ENCODE results near the gene SGSM2.

Gene SGSM2

GRCh38 chr17:2372180-2372579 is 34.9 kb downstream of the SGSM2 start:
- Histone ChIP-seq H3K36me3 (no peaks in the 10 kb centered on the region; the same call in 1 of the 2 replicates), H3K4me1 (no peaks in the 10 kb centered on the region), H3K4me3 (ENCODE audit: low read depth, low read length) (no peak overlapping the region), H3K9me3 (no peaks in the 10 kb centered on the region), H3K27me3 (no peaks in the 10 kb centered on the region)
- no peak for DNase-seq
- TF ChIP-seq CTCF (IDR thresholded peaks at IDR 0.05; ENCODE audit: low read depth, low read length), result no peak

GRCh38 chr17:2372681-2373080 is 35.4 kb downstream of the SGSM2 start:
- Histone ChIP-seq H3K36me3 (no peaks in the 10 kb centered on the region; the same call in 1 of the 2 replicates), H3K9me3 (no peaks in the 10 kb centered on the region)
- no peak for TF ChIP-seq CTCF (IDR thresholded peaks at IDR 0.05; ENCODE audit: low read depth, low read length)

GRCh38 chr17:2373179-2373578 is 35.9 kb downstream of the SGSM2 start:
- Histone ChIP-seq H3K36me3 (no peaks in the 10 kb centered on the region; the same call in 1 of the 2 replicates), H3K27me3 (no peaks in the 10 kb centered on the region), H3K9me3 (no peaks in the 10 kb centered on the region), H3K4me3 (ENCODE audit: low read depth, low read length) (no peak overlapping the region), H3K4me1 (no peaks in the 10 kb centered on the region)
- DNase-seq, result no peak
- TF ChIP-seq CTCF (IDR thresholded peaks at IDR 0.05; ENCODE audit: low read depth, low read length), result no peak

More at GRCh38 chr17:2372681-2373080, 35.4 kb downstream of the SGSM2 start:
- Histone ChIP-seq H3K4me1 (no peaks in the 10 kb centered on the region), H3K4me3 (ENCODE audit: low read depth, low read length) (no peak overlapping the region), H3K27me3 (no peaks in the 10 kb centered on the region)
- DNase-seq, result no peak

GRCh38 chr17:2374549-2375285 is 37.4 kb downstream of the SGSM2 start:
- H3K4me1 ChIP-seq, result no peaks in the 10 kb centered on the region
- H3K4me3 ChIP-seq (ENCODE audit: low read depth, low read length), result no peak overlapping the region
- no peaks in the 10 kb centered on the region for H3K27me3 ChIP-seq
- H3K36me3 ChIP-seq, result no peaks in the 10 kb centered on the region; the same call in 1 of the 2 replicates
- no peaks in the 10 kb centered on the region for H3K9me3 ChIP-seq
- no peak for TF ChIP-seq CTCF (IDR thresholded peaks at IDR 0.05; ENCODE audit: low read depth, low read length)
- DNase-seq, result no peak

- H3K27me3 ChIP-seq, result no peaks in the 10 kb centered on the region
- H3K4me3 ChIP-seq (ENCODE audit: low read depth, low read length), result no peak overlapping the region
- H3K9me3 ChIP-seq, result no peaks in the 10 kb centered on the region
- TF ChIP-seq CTCF (IDR thresholded peaks at IDR 0.05; ENCODE audit: low read depth, low read length), result no peak
- H3K36me3 ChIP-seq, result peaks cover 3% of the 10 kb centered on the region; the same call in 1 of the 2 replicates
- no peak for DNase-seq
- H3K4me1 ChIP-seq, result no peaks in the 10 kb centered on the region
These were observed 38.1 kb downstream of the SGSM2 start for GRCh38 chr17:2375406-2375805.

GRCh38 chr17:2376107-2376506 is 38.8 kb downstream of the SGSM2 start:
- DNase-seq, result no peak
- Histone ChIP-seq H3K27me3 (no peaks in the 10 kb centered on the region), H3K9me3 (no peaks in the 10 kb centered on the region), H3K4me1 (no peaks in the 10 kb centered on the region), H3K36me3 (peaks cover 3% of the 10 kb centered on the region; the same call in 1 of the 2 replicates), H3K4me3 (ENCODE audit: low read depth, low read length) (no peak overlapping the region)
- TF ChIP-seq CTCF (IDR thresholded peaks at IDR 0.05; ENCODE audit: low read depth, low read length), result no peak

All from BE2C (cell line).